ENCODE results near the gene SH3D19.

- TF ChIP-seq CTCF (IDR thresholded peaks at IDR 0.05) (no peak), POLR2A (IDR thresholded peaks at IDR 0.05) (no peak), POLR2AphosphoS5 (IDR thresholded peaks at IDR 0.05) (no peak), EP300 (IDR thresholded peaks at IDR 0.05; ENCODE audit: low read depth) (no peak)
These were observed 148.7 kb downstream of the SH3D19 start for GRCh38 chr4:151176685-151177084.

Data from transverse colon (tissue), 4 donors.